Endodermal cell (in vitro differentiated cells): Measurements from ENCODE around the gene TCHHL1. TPM values are rescaled to one million over a fixed set of nuclear protein-coding genes. Genes with fewer than 3 reads are reported as not detected.
A peak's percentile ranks its signal among the peaks of the same experiment; 100 is the strongest.

ENCODE experiments used
- DNase-seq: peaks from one replicate; pipeline ENCODE4 v3.0.0-alpha.2; 2017
- H3K27ac ChIP-seq: 2 replicates; pipeline ENCODE4 v1.5.1; 2013; ENCODE audit warnings: mild to moderate bottlenecking, low read depth, low read length, moderate library complexity
- H3K27me3 ChIP-seq: 2 replicates; pipeline ENCODE4 v1.6.1; 2013; ENCODE audit warnings: mild to moderate bottlenecking, low read length, moderate library complexity; ENCODE audit not compliant: insufficient read depth, control insufficient read depth, poor library complexity, severe bottlenecking
- H3K36me3 ChIP-seq: 2 replicates; pipeline ENCODE4 v1.7.0; 2013; ENCODE audit warnings: mild to moderate bottlenecking, low read length, moderate library complexity; ENCODE audit not compliant: control insufficient read depth, insufficient read depth
- H3K4me1 ChIP-seq: one replicate; pipeline ENCODE4 v1.7.0; 2013; ENCODE audit warnings: low read length; ENCODE audit not compliant: control insufficient read depth, insufficient read depth
- H3K4me3 ChIP-seq: 2 replicates; pipeline ENCODE4 v1.5.1; 2013; ENCODE audit warnings: mild to moderate bottlenecking, low read length, moderate library complexity
- H3K9ac ChIP-seq: 2 replicates; pipeline ENCODE4 v1.6.1; 2013; ENCODE audit warnings: mild to moderate bottlenecking, low read length, moderate library complexity; ENCODE audit not compliant: poor library complexity, severe bottlenecking; ENCODE audit errors: extremely low read depth
- H3K9me3 ChIP-seq: 2 replicates; pipeline ENCODE4 v1.6.1; 2013; ENCODE audit warnings: mild to moderate bottlenecking, low read length, moderate library complexity; ENCODE audit not compliant: control insufficient read depth
- H3K27ac Mint-ChIP-seq: 2 replicates; pipeline ENCODE4 v1.8.0; 2020; ENCODE audit warnings: mixed read lengths
- H3K27me3 Mint-ChIP-seq: 2 replicates; pipeline ENCODE4 v1.8.0; 2021; ENCODE audit warnings: mild to moderate bottlenecking, mixed read lengths; ENCODE audit not compliant: insufficient read depth
- H3K36me3 Mint-ChIP-seq: 2 replicates; pipeline ENCODE4 v1.8.0; 2020; ENCODE audit warnings: low read depth, mixed read lengths
- H3K4me1 Mint-ChIP-seq: 2 replicates; pipeline ENCODE4 v1.8.0; 2020; ENCODE audit warnings: mixed read lengths
- H3K4me3 Mint-ChIP-seq: 2 replicates; pipeline ENCODE4 v1.8.0; 2020; ENCODE audit warnings: mild to moderate bottlenecking, moderate library complexity, mixed read lengths
- H3K9me3 Mint-ChIP-seq: 2 replicates; pipeline ENCODE4 v1.8.0; 2020; ENCODE audit warnings: mild to moderate bottlenecking, mixed read lengths
- WGBS, 2 experiments: methylation state at CpG; one replicate each; pipeline versions ENCODE4 v1.1.5 to v1.1.7; 2013; ENCODE audit warnings: missing lambda C conversion rate in 2 of 2, mixed read lengths in 1 of 2; ENCODE audit not compliant: insufficient coverage in 1 of 2, insufficient read length in 1 of 2; 5-methylcytosine and 5-hydroxymethylcytosine counted together
- total RNA-seq, 2 donors: library from RNA; stranded (reverse); fragmentation: NEBNext Ultra II Directional in 1 of 2; extraction: Animal tissue kit (Norgen Biotek cat#: 25700) in 1 of 2; gene quantifications; 2 replicates in 1 of 2; 3 replicates in 1 of 2; pipeline ENCODE4 v1.2.1, GENCODE V29; 2021
- TF ChIP-seq, protein P1 (sequence below): fragments of 200-600 bp; sonication (generic); conservative IDR thresholded peaks from 2 replicates; pipeline ENCODE4 v1.5.0; 2021; ENCODE audit warnings: antibody characterized with exemption, mild to moderate bottlenecking

TCHHL1 gene
- total RNA-seq, 2 donors from 2014 or later = not detected

DNA sequence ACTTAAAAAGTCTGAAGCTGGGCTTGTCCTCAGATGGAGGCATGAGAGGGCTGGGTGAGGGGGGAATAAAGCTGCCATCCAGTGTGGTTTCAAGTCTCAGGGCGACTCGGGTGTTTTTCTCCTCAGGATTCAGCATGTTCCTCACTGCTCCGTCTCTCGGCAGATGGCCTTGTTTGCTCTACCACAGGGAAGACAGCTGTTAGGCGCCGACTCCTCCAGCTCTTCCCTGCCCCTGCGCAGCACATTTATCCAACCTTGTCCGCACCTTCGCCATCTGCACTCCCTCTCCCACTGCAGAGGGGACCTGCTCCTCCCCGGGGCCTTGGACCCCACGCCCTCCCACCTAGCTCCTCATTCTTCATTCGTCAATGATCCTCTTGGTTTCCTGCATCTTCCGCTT, 35.5 kb downstream of the TCHHL1 start:
- DNase-seq = no peak
- Histone ChIP-seq H3K27ac (no peak overlapping the region), H3K4me3 (no peak overlapping the region), H3K36me3 (no peaks in the 10 kb centered on the region), H3K9ac (no peak overlapping the region), H3K4me1 (no peaks in the 10 kb centered on the region), H3K27me3 (peaks cover 14% of the 10 kb centered on the region), H3K9me3 (no peaks in the 10 kb centered on the region)
- WGBS, 2 experiments = 83 to 90% methylated on average over 6 to 13 of the region's 13 CpGs
- H3K27ac Mint-ChIP-seq = no peak overlapping the region
- peaks cover 1% of the 10 kb centered on the region for H3K4me1 Mint-ChIP-seq
- H3K9me3 Mint-ChIP-seq = no peaks in the 10 kb centered on the region
- peaks cover 20% of the 10 kb centered on the region for H3K27me3 Mint-ChIP-seq
- H3K4me3 Mint-ChIP-seq = no peak overlapping the region
- TF ChIP-seq, protein P1, sequence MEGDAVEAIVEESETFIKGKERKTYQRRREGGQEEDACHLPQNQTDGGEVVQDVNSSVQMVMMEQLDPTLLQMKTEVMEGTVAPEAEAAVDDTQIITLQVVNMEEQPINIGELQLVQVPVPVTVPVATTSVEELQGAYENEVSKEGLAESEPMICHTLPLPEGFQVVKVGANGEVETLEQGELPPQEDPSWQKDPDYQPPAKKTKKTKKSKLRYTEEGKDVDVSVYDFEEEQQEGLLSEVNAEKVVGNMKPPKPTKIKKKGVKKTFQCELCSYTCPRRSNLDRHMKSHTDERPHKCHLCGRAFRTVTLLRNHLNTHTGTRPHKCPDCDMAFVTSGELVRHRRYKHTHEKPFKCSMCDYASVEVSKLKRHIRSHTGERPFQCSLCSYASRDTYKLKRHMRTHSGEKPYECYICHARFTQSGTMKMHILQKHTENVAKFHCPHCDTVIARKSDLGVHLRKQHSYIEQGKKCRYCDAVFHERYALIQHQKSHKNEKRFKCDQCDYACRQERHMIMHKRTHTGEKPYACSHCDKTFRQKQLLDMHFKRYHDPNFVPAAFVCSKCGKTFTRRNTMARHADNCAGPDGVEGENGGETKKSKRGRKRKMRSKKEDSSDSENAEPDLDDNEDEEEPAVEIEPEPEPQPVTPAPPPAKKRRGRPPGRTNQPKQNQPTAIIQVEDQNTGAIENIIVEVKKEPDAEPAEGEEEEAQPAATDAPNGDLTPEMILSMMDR = no peak
- no peaks in the 10 kb centered on the region for H3K36me3 Mint-ChIP-seq

DNA sequence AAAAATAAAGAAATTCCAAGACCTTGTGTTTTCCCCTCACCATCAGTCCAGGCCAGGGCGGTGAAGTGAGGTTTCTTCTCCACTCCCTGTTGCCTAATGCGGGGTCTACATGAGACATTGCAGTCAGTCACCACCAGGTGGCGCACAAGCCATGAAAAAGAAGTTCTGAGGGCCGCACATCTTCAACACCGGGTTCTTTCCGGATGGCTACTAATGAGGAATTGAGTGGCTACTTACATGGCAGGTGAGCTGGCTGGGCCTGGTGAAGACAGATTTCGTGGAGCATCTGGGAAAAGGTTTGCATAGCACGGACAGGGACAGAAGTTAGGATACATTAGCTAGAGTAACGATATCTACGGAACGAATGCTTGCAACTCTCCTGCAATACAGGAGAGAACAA, 36.3 kb downstream of the TCHHL1 start:
- Mint-ChIP-seq H3K4me1 (peaks cover 9% of the 10 kb centered on the region), H3K27me3 (peaks cover 15% of the 10 kb centered on the region), H3K36me3 (no peaks in the 10 kb centered on the region), H3K4me3 (no peak overlapping the region), H3K27ac (no peak overlapping the region), H3K9me3 (no peaks in the 10 kb centered on the region)
- WGBS, 2 experiments = 36 to 39% methylated on average over 10 to 11 of the region's 11 CpGs
- no peak overlapping the region for H3K27ac ChIP-seq
- H3K9me3 ChIP-seq = no peaks in the 10 kb centered on the region
- H3K36me3 ChIP-seq = no peaks in the 10 kb centered on the region
- TF ChIP-seq, protein P1 = peak; percentile 93
- no peaks in the 10 kb centered on the region for H3K4me1 ChIP-seq
- DNase-seq = peak; percentile 95
- no peak overlapping the region for H3K9ac ChIP-seq
- no peak overlapping the region for H3K4me3 ChIP-seq
- H3K27me3 ChIP-seq = peaks cover 8% of the 10 kb centered on the region

DNA sequence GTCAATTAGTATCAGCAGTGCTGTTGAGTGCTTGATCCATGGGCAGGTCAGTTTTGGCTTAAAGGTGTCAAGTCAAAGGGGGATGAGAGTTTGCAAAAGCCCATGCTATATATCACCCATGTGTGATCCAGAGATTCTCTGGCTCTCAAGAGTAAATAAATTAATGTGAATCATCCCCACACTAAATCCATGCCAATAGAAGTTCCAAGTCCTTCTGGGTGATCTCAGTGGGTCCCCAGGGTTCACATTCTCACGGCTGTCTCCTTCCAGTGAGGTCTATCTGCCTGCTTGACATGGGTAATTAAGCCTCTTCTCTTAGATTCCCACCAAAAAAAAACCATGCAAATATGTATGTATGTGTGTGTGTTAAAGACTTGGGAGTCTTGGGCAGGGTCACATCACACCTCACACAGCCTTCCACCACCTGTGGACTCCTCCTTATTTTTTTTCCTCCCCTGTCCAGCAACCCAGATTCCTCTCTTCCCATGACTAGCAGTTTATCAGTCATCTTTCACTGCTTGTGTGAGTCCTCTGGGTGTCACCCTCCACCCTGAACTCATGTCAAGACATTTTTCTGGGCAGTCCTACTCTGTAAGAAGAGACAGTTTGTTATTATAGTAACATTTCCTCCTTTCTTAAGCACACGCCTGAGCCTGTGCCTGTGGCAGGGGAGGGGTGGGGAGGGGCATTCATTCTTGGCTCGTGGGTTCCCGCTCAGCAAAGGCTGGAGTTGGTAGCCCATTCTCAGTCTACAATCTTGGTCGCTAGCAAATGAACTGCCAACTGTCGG, 37.8 kb downstream of the TCHHL1 start:
- Histone ChIP-seq H3K36me3 (no peaks in the 10 kb centered on the region), H3K9ac (no peak overlapping the region), H3K4me3 (no peak overlapping the region), H3K4me1 (no peaks in the 10 kb centered on the region), H3K27ac (no peak overlapping the region), H3K27me3 (peaks cover 6% of the 10 kb centered on the region), H3K9me3 (no peaks in the 10 kb centered on the region)
- H3K27me3 Mint-ChIP-seq = peaks cover 14% of the 10 kb centered on the region
- H3K27ac Mint-ChIP-seq = no peak overlapping the region
- peaks cover 14% of the 10 kb centered on the region for H3K4me1 Mint-ChIP-seq
- no peaks in the 10 kb centered on the region for H3K36me3 Mint-ChIP-seq
- TF ChIP-seq, protein P1 = no peak
- H3K4me3 Mint-ChIP-seq = no peak overlapping the region
- H3K9me3 Mint-ChIP-seq = no peaks in the 10 kb centered on the region
- no peak for DNase-seq
- WGBS, 2 experiments = 85% methylated on average over 6 of the region's 6 CpGs; no CpG with 5 or more reads in 1 of the 2 experiments
